Gastrocnemius medialis (tissue), 4 donors: ENCODE results near the gene GART.

ENCODE experiments used
- CTCF ChIP-seq, 5 experiments: fragments of 450-650 bp in 3 of 5; fragments of 200-600 bp in 2 of 5; sonication (generic) in 2 of 5; IDR thresholded peaks in 4 of 5; conservative IDR thresholded peaks in 1 of 5; 1 replicate in 4 of 5; 2 replicates in 1 of 5; pipeline ENCODE4 v1.5.1; 2016 to 2019; ENCODE audit warnings: antibody characterized with exemption in 5 of 5, mild to moderate bottlenecking in 3 of 5, moderate library complexity in 3 of 5
- POLR2A ChIP-seq, 2 donors: fragments of 450-650 bp; IDR thresholded peaks; one replicate each; pipeline ENCODE4 v1.6.1; 2017; ENCODE audit warnings: antibody characterized with exemption in 2 of 2, mild to moderate bottlenecking in 2 of 2, moderate library complexity in 2 of 2

- TF ChIP-seq CTCF (IDR thresholded peaks at IDR 0.05 in 4 of 5, conservative IDR thresholded peaks at IDR 0.05 in 1 of 5) (no peak), POLR2A (IDR thresholded peaks at IDR 0.05) (peak; percentile 30 to 83)
Observed at GRCh38 chr21:33541756-33542639, at the start of gene GART.
